Neural cell (in vitro differentiated cells): ENCODE data around the gene FAM186B.

Source experiments
- EZH2 ChIP-seq: fragments of 200-600, 300-800 bp; shearing (Covaris generic), sonication (generic); IDR thresholded peaks from 2 replicates; pipeline ENCODE4 v1.6.1; 2014; ENCODE audit warnings: antibody characterized with exemption, low read length, borderline replicate concordance, mild to moderate bottlenecking; ENCODE audit not compliant: insufficient read depth, poor library complexity, severe bottlenecking
- TAF1 ChIP-seq: IDR thresholded peaks from 2 replicates; pipeline ENCODE4 v1.6.1; 2012; ENCODE audit warnings: low read depth
- TF ChIP-seq, protein P1 (sequence below): fragments of 450-650 bp; IDR thresholded peaks from 2 replicates; pipeline ENCODE4 v1.5.1; 2014; ENCODE audit warnings: antibody characterized with exemption, mild to moderate bottlenecking, moderate library complexity; ENCODE audit not compliant: poor library complexity, severe bottlenecking
- TF ChIP-seq, protein P2 (sequence below): IDR thresholded peaks from 2 replicates; pipeline ENCODE4 v1.6.1; 2012; ENCODE audit warnings: borderline replicate concordance

DNA sequence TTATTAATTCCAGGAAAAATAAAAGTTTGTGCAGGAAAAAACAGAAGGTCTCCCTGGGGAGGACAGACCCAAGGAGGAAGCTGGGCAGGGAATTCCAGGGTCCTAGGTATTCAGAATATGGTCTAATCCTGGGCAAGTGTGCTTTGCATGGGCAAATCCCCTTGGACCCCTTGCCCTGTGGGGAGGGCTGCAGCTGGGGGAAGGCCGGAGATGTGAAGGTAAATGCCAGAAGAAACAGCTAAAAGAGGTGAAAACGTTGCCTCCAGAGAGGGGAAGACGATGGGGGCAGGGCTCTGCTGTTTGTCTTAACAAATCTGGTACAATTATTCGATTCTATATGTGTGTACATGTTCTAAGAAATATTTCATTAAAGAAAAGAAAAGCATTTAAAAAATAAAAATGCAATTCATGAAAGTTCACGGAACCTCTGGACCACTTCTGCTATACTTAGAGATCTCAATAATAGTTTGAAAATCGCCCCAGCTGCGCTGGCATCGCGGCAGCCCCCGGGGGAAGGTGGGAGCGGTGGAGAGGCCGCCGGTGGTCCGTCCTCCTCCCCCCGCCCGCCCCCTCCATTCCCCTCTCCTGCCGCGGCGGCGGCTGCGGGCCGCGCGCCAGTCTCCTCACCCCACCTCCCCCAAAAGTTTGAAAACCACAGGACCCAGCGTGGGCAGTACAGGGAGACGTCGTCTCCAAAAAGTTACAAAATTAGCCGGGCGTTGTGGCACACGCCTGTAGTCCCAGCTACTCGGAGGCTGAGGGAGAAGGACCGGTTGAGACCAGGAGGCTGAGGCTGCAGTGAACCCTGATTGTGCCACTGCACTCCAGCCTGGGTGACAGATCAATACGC lies 16.4 kb upstream of the FAM186B start:
- TF ChIP-seq, protein P1, sequence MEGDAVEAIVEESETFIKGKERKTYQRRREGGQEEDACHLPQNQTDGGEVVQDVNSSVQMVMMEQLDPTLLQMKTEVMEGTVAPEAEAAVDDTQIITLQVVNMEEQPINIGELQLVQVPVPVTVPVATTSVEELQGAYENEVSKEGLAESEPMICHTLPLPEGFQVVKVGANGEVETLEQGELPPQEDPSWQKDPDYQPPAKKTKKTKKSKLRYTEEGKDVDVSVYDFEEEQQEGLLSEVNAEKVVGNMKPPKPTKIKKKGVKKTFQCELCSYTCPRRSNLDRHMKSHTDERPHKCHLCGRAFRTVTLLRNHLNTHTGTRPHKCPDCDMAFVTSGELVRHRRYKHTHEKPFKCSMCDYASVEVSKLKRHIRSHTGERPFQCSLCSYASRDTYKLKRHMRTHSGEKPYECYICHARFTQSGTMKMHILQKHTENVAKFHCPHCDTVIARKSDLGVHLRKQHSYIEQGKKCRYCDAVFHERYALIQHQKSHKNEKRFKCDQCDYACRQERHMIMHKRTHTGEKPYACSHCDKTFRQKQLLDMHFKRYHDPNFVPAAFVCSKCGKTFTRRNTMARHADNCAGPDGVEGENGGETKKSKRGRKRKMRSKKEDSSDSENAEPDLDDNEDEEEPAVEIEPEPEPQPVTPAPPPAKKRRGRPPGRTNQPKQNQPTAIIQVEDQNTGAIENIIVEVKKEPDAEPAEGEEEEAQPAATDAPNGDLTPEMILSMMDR: no peak
- TF ChIP-seq, protein P2, sequence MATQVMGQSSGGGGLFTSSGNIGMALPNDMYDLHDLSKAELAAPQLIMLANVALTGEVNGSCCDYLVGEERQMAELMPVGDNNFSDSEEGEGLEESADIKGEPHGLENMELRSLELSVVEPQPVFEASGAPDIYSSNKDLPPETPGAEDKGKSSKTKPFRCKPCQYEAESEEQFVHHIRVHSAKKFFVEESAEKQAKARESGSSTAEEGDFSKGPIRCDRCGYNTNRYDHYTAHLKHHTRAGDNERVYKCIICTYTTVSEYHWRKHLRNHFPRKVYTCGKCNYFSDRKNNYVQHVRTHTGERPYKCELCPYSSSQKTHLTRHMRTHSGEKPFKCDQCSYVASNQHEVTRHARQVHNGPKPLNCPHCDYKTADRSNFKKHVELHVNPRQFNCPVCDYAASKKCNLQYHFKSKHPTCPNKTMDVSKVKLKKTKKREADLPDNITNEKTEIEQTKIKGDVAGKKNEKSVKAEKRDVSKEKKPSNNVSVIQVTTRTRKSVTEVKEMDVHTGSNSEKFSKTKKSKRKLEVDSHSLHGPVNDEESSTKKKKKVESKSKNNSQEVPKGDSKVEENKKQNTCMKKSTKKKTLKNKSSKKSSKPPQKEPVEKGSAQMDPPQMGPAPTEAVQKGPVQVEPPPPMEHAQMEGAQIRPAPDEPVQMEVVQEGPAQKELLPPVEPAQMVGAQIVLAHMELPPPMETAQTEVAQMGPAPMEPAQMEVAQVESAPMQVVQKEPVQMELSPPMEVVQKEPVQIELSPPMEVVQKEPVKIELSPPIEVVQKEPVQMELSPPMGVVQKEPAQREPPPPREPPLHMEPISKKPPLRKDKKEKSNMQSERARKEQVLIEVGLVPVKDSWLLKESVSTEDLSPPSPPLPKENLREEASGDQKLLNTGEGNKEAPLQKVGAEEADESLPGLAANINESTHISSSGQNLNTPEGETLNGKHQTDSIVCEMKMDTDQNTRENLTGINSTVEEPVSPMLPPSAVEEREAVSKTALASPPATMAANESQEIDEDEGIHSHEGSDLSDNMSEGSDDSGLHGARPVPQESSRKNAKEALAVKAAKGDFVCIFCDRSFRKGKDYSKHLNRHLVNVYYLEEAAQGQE: no peak
- no peak for TF ChIP-seq TAF1
- no peak for TF ChIP-seq EZH2
